ENCODE results near the gene CLIP2.

DNA sequence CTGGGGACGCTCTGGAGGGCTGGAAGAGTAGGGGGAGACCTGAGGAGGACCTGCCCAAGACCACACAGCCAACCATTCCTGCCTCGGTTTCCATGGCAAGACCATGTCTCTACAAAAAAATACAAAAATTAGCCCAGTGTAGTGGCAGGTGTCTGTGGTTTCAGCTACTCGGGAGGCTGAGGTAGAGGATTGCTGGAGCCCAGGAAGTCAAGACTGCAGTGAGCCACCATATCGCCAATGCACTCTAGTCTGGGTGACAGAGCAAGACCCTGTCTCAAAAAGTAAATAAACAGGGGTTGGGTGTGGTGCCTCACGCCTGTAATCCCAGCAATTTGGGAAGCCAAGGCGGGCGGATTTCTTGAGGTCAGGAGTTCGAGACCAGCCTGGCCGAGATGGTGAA is 48.7 kb downstream of the CLIP2 start:
- TF ChIP-seq, protein P1, sequence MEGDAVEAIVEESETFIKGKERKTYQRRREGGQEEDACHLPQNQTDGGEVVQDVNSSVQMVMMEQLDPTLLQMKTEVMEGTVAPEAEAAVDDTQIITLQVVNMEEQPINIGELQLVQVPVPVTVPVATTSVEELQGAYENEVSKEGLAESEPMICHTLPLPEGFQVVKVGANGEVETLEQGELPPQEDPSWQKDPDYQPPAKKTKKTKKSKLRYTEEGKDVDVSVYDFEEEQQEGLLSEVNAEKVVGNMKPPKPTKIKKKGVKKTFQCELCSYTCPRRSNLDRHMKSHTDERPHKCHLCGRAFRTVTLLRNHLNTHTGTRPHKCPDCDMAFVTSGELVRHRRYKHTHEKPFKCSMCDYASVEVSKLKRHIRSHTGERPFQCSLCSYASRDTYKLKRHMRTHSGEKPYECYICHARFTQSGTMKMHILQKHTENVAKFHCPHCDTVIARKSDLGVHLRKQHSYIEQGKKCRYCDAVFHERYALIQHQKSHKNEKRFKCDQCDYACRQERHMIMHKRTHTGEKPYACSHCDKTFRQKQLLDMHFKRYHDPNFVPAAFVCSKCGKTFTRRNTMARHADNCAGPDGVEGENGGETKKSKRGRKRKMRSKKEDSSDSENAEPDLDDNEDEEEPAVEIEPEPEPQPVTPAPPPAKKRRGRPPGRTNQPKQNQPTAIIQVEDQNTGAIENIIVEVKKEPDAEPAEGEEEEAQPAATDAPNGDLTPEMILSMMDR (conservative IDR thresholded peaks at IDR 0.05): no peak
- no peak for TF ChIP-seq EZH2 (IDR thresholded peaks at IDR 0.05; ENCODE audit: low read depth)

All from PC-9 (cell line).